ENCODE measurements around the gene RNASE7. TPM values are rescaled to one million over a fixed set of nuclear protein-coding genes. Genes with fewer than 3 reads are reported as not detected.
A peak's percentile ranks its signal among the peaks of the same experiment; 100 is the strongest.

RNASE7 gene
- total RNA-seq, 2 experiments from 2014 or later: not detected

DNA sequence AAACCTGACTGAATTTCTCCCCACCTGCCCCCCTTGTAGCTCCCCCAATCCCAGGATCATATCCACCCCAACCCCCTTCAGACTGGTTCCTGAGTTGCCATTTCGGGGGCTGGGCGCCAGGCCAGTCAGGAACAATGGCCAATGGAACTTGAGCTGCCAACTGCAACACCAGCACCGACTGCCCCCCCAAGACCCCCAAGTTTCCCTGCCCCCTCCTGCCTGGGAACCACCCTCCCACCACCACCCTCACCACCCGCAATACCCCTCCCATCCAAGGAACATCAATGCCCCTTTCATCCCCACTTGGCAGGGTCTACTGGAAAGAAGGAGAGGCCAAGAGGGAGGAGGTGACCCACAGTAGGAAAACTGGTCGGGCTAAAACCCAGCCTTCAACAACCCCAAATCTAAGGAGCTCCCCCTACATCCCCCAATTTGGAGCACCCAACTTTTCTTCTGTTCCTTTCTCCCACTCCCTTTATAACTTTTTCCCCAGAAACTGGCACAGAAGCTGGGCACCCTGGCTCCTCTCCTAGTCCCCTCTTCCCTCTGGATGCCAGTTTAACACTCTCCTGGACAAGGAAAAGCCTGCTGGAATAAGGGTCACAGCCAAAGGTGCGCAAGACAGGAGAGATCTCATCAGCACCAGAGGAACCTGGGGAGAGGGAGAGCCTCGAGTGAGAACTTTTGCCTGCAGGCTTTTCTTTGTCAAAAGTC lies 15.7 kb upstream of the RNASE7 start:
- H3K27ac Mint-ChIP-seq: no peak overlapping the region

DNA sequence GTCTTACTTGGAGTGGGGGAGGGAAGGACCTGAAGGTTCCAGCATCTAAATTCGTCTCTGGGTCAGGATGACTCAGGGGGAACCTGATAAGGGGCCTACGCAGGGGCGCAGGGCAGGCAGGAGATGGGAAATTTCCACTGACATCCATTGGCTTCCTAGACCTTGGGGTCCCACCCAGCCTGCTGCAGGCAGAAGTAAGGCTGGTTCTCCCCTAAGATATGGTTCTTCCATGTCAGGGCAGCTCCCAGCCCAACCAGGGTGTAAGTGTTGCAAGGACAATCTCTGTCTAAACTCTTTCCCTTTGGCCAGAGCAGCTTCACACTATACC lies 15.2 kb upstream of the RNASE7 start:
- Mint-ChIP-seq H3K9me3 (no peaks in the 10 kb centered on the region), H3K27me3 (peaks cover 26% of the 10 kb centered on the region), H3K4me3 (no peak overlapping the region), H3K27ac (no peak overlapping the region), H3K36me3 (no peaks in the 10 kb centered on the region), H3K4me1 (peaks cover 10% of the 10 kb centered on the region)
- ATAC-seq (ENCODE audit: low read depth): no peak
- DNase-seq: no peak
- POLR2A ChIA-PET: no interaction called here

More for the DNA sequence above, 15.7 kb upstream of the RNASE7 start:
- Mint-ChIP-seq H3K27me3 (peaks cover 26% of the 10 kb centered on the region), H3K9me3 (no peaks in the 10 kb centered on the region), H3K4me3 (peak overlapping the region; percentile 28), H3K4me1 (peaks cover 10% of the 10 kb centered on the region), H3K36me3 (no peaks in the 10 kb centered on the region)
- DNase-seq (no peak), ATAC-seq (ENCODE audit: low read depth) (no peak)
- POLR2A ChIA-PET: no interaction called here

GRCh38 chr14:21029917-21030316 lies 12.2 kb upstream of the RNASE7 start, which contains the start of gene TPPP2:
Gene TPPP2, plus strand, starts transcription at chr14:21030217. Its CDS starts 365 bp downstream, at chr14:21030582.
- H3K9me3 Mint-ChIP-seq: no peaks in the 10 kb centered on the region
- peaks cover 8% of the 10 kb centered on the region for H3K27me3 Mint-ChIP-seq
- no peaks in the 10 kb centered on the region for H3K36me3 Mint-ChIP-seq
- ATAC-seq (ENCODE audit: low read depth) (no peak), DNase-seq (no peak)
- POLR2A ChIA-PET: no interaction called here
- peaks cover 2% of the 10 kb centered on the region for H3K4me1 Mint-ChIP-seq
- H3K4me3 Mint-ChIP-seq: no peak within 1 kb of the TSS
- H3K27ac Mint-ChIP-seq: no peak within 1 kb of the TSS

DNA sequence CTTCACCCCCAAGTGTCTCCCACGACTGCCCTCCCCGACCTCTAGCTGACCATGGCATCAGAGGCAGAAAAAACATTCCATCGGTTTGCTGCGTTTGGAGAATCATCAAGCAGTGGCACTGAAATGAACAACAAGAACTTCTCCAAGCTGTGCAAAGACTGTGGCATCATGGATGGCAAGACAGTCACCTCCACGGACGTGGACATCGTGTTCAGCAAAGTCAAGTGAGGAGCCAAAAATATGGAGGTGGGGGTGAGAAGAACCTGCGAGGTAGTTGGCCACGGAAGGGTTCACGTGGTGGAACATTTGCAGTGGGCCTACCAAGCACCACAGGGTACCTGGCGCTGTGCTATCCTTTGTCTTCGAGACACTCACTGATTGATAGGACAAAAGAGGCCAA lies 11.6 kb upstream of the RNASE7 start:
- H3K27ac Mint-ChIP-seq: no peak overlapping the region

GRCh38 chr14:21032326-21033132 lies 9.6 kb upstream of the RNASE7 start:
- Mint-ChIP-seq H3K27ac (no peak overlapping the region), H3K9me3 (no peaks in the 10 kb centered on the region), H3K36me3 (no peaks in the 10 kb centered on the region), H3K4me1 (no peaks in the 10 kb centered on the region), H3K27me3 (peaks cover 2% of the 10 kb centered on the region), H3K4me3 (no peak overlapping the region)
- POLR2A ChIA-PET: no interaction called here
- ATAC-seq (ENCODE audit: low read depth): no peak
- no peak for DNase-seq

More for the DNA sequence above, 11.6 kb upstream of the RNASE7 start:
- Mint-ChIP-seq H3K36me3 (no peaks in the 10 kb centered on the region), H3K4me1 (no peaks in the 10 kb centered on the region), H3K4me3 (no peak overlapping the region), H3K27me3 (peaks cover 6% of the 10 kb centered on the region), H3K9me3 (no peaks in the 10 kb centered on the region)
- ATAC-seq (ENCODE audit: low read depth) (no peak), DNase-seq (no peak)
- POLR2A ChIA-PET: no interaction called here

DNA sequence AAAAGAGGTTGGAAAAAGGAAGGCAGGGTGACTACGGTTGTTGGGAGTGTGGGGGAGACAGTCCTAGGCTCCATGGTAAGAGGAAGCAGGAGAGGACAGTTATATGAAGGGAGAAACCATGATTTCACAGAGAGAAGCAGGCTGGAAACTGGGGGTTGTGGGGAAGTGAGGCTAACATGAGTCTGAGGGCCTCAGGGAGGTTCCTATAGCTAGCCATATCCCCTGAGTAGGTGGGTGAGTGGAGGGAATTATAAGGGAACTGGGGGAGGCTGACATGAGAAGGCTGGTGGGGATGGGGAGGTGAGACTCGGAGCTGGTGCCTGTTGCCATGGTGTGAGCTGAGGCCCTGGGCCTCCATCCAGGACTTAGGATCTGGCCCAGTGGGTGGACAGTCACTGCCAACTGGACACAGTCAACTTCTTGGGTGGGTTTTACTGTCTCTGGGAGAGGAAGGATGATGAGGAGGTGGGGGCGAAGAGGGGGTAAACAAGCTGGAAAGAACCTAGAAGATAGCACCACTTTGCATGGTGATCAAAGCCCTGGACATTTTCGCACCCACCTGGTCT lies 8.9 kb upstream of the RNASE7 start:
- no peaks in the 10 kb centered on the region for H3K36me3 Mint-ChIP-seq
- no peak for DNase-seq
- POLR2A ChIA-PET: no interaction called here
- H3K4me3 Mint-ChIP-seq: no peak overlapping the region
- ATAC-seq (ENCODE audit: low read depth): no peak
- no peaks in the 10 kb centered on the region for H3K9me3 Mint-ChIP-seq
- no peaks in the 10 kb centered on the region for H3K4me1 Mint-ChIP-seq
- H3K27ac Mint-ChIP-seq: no peak overlapping the region
- H3K27me3 Mint-ChIP-seq: peaks cover 5% of the 10 kb centered on the region

GRCh38 chr14:21034707-21035106 lies 7.5 kb upstream of the RNASE7 start, which contains the start of gene RNASE13:
Gene RNASE13, minus strand, starts transcription at chr14:21034807. Its CDS starts 519 bp downstream, at chr14:21034288.
- no peak for DNase-seq
- no peak for ATAC-seq (ENCODE audit: low read depth)
- no peak within 1 kb of the TSS for H3K27ac Mint-ChIP-seq

GRCh38 chr14:21036751-21037150 lies 5.4 kb upstream of the RNASE7 start:
- POLR2A ChIA-PET: no interaction called here
- Mint-ChIP-seq H3K27me3 (peaks cover 8% of the 10 kb centered on the region), H3K27ac (no peak overlapping the region), H3K36me3 (no peaks in the 10 kb centered on the region), H3K4me1 (no peaks in the 10 kb centered on the region), H3K4me3 (no peak overlapping the region), H3K9me3 (no peaks in the 10 kb centered on the region)
- DNase-seq (no peak), ATAC-seq (ENCODE audit: low read depth) (no peak)

More at GRCh38 chr14:21034707-21035106, 7.5 kb upstream of the RNASE7 start, which contains the start of gene RNASE13:
- H3K27me3 Mint-ChIP-seq: peaks cover 6% of the 10 kb centered on the region
- no peaks in the 10 kb centered on the region for H3K4me1 Mint-ChIP-seq
- H3K4me3 Mint-ChIP-seq: no peak within 1 kb of the TSS
- no peaks in the 10 kb centered on the region for H3K9me3 Mint-ChIP-seq
- POLR2A ChIA-PET: no interaction called here
- H3K36me3 Mint-ChIP-seq: no peaks in the 10 kb centered on the region

GRCh38 chr14:21037156-21037555 lies 5.0 kb upstream of the RNASE7 start:
- Mint-ChIP-seq H3K36me3 (no peaks in the 10 kb centered on the region), H3K27ac (no peak overlapping the region), H3K9me3 (no peaks in the 10 kb centered on the region), H3K4me3 (no peak overlapping the region), H3K4me1 (no peaks in the 10 kb centered on the region), H3K27me3 (peaks cover 11% of the 10 kb centered on the region)
- no peak for DNase-seq
- no peak for ATAC-seq (ENCODE audit: low read depth)
- POLR2A ChIA-PET: no interaction called here

DNA sequence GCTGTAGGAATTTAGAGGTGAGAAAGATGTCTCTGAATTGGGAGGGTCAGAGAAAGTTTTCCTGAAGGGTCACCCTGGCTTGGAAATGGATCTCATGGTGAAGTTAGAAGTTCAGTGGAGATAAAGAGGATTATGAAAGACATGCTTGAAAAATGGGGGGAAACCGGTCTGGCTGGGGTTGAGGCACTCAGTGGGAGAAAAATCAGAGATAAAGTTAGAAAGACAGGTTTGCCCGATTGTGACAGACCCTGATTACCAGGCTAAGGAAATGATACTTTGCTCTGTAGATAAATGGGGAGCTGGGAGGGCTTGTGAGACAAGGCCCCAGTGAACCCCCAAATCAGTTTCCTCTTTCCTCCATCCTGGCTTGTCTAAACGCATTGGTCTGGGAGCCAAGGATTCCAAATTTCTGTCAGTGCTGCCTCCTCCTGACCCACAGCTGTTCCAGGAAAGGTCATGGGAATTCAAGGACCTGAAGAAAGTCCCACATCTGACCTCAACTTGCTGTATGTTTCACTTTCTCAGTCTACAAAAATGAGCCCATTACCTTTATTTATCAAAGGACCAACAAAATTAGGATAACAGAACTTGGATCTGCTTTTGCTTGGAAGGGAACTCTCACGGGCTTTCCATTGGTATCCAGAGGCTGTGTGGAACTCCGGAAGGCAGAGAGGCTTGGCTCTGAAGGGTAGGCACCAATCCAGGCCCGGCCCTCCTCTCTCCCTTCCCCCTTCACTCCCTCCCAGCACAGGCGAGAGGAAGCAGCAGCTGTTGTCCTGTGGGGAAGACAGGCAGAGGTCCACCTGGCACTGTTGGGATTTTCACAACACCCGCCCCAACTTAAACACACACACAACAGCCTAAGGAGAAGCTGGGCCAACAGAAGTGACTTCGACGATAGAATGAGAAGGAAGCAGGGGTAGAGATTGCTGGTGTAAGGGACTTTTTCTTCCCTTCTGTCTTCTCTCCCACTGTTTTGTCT lies 3.4 kb upstream of the RNASE7 start:
- H3K27ac Mint-ChIP-seq: no peak overlapping the region
- H3K27me3 Mint-ChIP-seq: peaks cover 23% of the 10 kb centered on the region
- DNase-seq (no peak), ATAC-seq (ENCODE audit: low read depth) (no peak)
- H3K4me1 Mint-ChIP-seq: no peaks in the 10 kb centered on the region
- H3K9me3 Mint-ChIP-seq: no peaks in the 10 kb centered on the region
- no peaks in the 10 kb centered on the region for H3K36me3 Mint-ChIP-seq
- H3K4me3 Mint-ChIP-seq: no peak overlapping the region
- POLR2A ChIA-PET: no interaction called here

- H3K36me3 Mint-ChIP-seq: no peaks in the 10 kb centered on the region
- H3K27ac Mint-ChIP-seq: no peak overlapping the region
- H3K4me1 Mint-ChIP-seq: peaks cover 4% of the 10 kb centered on the region
- peaks cover 25% of the 10 kb centered on the region for H3K27me3 Mint-ChIP-seq
- ATAC-seq (ENCODE audit: low read depth) (peak; percentile 81), DNase-seq (no peak)
- H3K4me3 Mint-ChIP-seq: no peak overlapping the region
- POLR2A ChIA-PET: no interaction called here
- no peaks in the 10 kb centered on the region for H3K9me3 Mint-ChIP-seq
These were observed 2.4 kb upstream of the RNASE7 start for GRCh38 chr14:21039585-21040369.

- ATAC-seq (ENCODE audit: low read depth): no peak
- Mint-ChIP-seq H3K27ac (no peak overlapping the region), H3K36me3 (no peaks in the 10 kb centered on the region), H3K4me1 (peaks cover 4% of the 10 kb centered on the region), H3K4me3 (no peak overlapping the region), H3K9me3 (no peaks in the 10 kb centered on the region), H3K27me3 (peaks cover 31% of the 10 kb centered on the region)
- no peak for DNase-seq
- POLR2A ChIA-PET: no interaction called here
These were observed 1.7 kb upstream of the RNASE7 start for GRCh38 chr14:21040370-21040925.
